ENCODE data around the gene TMEM179B. TPM values are rescaled to one million over a fixed set of nuclear protein-coding genes. Genes with fewer than 3 reads are reported as not detected.

TMEM179B gene
- total and polyA plus RNA-seq, 2 donors (not counting 1 experiment from before 2014, with no cell fraction given) = 41.9 to 69.5 TPM

DNA sequence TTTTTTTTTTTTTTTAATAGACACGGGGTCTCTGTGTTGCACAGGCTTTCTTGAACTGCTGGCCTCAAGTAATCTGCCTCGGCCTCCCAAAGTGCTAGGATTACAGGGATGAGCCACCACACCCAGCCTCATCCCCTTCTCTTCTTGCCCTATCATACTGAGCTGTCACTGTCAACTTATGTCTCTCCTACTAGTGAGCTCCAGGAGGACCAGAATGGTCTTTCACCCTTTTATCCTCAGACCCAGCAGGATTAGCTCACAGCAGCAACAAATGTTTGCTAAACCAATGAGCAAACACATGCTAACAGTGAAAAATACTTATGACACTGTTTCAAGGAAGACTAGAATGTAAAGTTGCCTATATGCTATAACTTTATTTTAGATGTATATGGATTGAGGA, 24.5 kb downstream of the TMEM179B start:
- no peak overlapping the region for H3K4me2 ChIP-seq (ENCODE audit: extremely low read depth, insufficient read depth, low read length)
- TF ChIP-seq EZH2 (IDR thresholded peaks at IDR 0.05; ENCODE audit: low read length, missing control alignments) = no peak
- no peaks in the 10 kb centered on the region for H3K36me3 ChIP-seq (ENCODE audit: control insufficient read depth, insufficient read depth, low read length)
- H3K27ac ChIP-seq (ENCODE audit: insufficient read depth, low read length) = no peak overlapping the region
- no peaks in the 10 kb centered on the region for H3K79me2 ChIP-seq (ENCODE audit: control insufficient read depth, insufficient read depth, low read length)
- no peak overlapping the region for H3K9ac ChIP-seq (ENCODE audit: insufficient read depth, low read length)
- DNase-seq (ENCODE audit: low read depth in 2 of 2) = no peak
- peaks cover 7% of the 10 kb centered on the region for H3K4me1 ChIP-seq (ENCODE audit: control insufficient read depth, extremely low read depth, insufficient read depth, low read length)
- no peaks in the 10 kb centered on the region for H4K20me1 ChIP-seq (ENCODE audit: control insufficient read depth, extremely low read depth, insufficient read depth, low read length)
- no peaks in the 10 kb centered on the region for H3K9me3 ChIP-seq (ENCODE audit: control insufficient read depth, insufficient read depth, low read depth, low read length)
- H2AFZ ChIP-seq (ENCODE audit: low read length) = no peak overlapping the region
- H3K27me3 ChIP-seq (ENCODE audit: control insufficient read depth, insufficient read depth, low read length) = no peaks in the 10 kb centered on the region
- H3K4me3 ChIP-seq (replicated peaks in 1 of 4; ENCODE audit: control extremely low read depth in 1 of 4, insufficient read depth in 1 of 4, low read depth in 3 of 4, low read length in 4 of 4) = no peak overlapping the region

DNA sequence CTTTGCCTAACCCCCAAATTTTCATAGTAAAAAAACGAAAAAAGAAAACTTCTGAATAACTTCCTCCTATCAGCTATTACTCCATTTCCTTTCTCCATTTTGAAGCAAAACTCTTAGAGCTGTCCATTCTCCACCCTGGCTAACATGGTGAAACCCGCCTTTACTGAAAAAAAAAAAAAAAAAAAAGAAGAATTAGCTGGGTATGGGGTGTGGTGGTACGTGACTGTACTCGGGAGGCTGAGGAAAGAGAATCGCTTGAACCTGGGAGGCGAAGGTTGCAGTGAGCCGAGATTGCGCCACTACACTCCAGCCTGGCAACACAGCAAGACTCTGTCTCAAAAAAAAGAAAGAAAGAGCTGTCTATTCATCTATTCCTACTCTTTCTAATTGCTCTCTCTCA, 29.4 kb downstream of the TMEM179B start:
- TF ChIP-seq, protein P1, sequence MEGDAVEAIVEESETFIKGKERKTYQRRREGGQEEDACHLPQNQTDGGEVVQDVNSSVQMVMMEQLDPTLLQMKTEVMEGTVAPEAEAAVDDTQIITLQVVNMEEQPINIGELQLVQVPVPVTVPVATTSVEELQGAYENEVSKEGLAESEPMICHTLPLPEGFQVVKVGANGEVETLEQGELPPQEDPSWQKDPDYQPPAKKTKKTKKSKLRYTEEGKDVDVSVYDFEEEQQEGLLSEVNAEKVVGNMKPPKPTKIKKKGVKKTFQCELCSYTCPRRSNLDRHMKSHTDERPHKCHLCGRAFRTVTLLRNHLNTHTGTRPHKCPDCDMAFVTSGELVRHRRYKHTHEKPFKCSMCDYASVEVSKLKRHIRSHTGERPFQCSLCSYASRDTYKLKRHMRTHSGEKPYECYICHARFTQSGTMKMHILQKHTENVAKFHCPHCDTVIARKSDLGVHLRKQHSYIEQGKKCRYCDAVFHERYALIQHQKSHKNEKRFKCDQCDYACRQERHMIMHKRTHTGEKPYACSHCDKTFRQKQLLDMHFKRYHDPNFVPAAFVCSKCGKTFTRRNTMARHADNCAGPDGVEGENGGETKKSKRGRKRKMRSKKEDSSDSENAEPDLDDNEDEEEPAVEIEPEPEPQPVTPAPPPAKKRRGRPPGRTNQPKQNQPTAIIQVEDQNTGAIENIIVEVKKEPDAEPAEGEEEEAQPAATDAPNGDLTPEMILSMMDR (conservative IDR thresholded peaks at IDR 0.05 in 1 of 2, IDR thresholded peaks at IDR 0.05 in 1 of 2; ENCODE audit: low read depth in 1 of 2, low read length in 2 of 2) = no peak
- TF ChIP-seq EZH2 (IDR thresholded peaks at IDR 0.05; ENCODE audit: low read length, missing control alignments) = no peak
- Histone ChIP-seq H3K4me3 (replicated peaks in 1 of 4; ENCODE audit: control extremely low read depth in 1 of 4, insufficient read depth in 1 of 4, low read depth in 3 of 4, low read length in 4 of 4) (no peak overlapping the region), H3K79me2 (ENCODE audit: control insufficient read depth, insufficient read depth, low read length) (no peaks in the 10 kb centered on the region), H3K36me3 (ENCODE audit: control insufficient read depth, insufficient read depth, low read length) (peaks cover 3% of the 10 kb centered on the region), H4K20me1 (ENCODE audit: control insufficient read depth, extremely low read depth, insufficient read depth, low read length) (no peaks in the 10 kb centered on the region), H2AFZ (ENCODE audit: low read length) (no peak overlapping the region), H3K4me1 (ENCODE audit: control insufficient read depth, extremely low read depth, insufficient read depth, low read length) (no peaks in the 10 kb centered on the region), H3K9me3 (ENCODE audit: control insufficient read depth, insufficient read depth, low read depth, low read length) (no peaks in the 10 kb centered on the region), H3K4me2 (ENCODE audit: extremely low read depth, insufficient read depth, low read length) (no peak overlapping the region), H3K27ac (ENCODE audit: insufficient read depth, low read length) (no peak overlapping the region), H3K27me3 (ENCODE audit: control insufficient read depth, insufficient read depth, low read length) (no peaks in the 10 kb centered on the region), H3K9ac (ENCODE audit: insufficient read depth, low read length) (no peak overlapping the region)
- no peak for DNase-seq (ENCODE audit: low read depth in 2 of 2)

DNA sequence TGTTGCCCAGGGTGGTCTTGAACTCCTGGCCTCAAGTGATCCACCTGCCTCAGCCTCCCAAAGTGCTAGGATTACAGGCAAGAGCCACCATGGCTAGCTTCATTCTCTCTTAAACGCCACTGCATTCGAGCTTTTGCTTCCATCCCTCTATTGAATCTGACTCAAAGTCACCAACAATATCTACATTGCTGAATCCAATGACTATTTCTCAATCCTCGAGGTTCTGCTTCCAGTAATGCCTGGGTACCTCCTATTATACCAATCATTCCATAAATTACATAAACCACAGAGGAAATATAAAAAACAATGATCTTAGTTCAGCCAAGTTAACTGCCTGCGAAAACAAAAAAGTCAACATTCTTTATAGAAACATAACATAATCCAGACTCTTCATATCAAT, 29.9 kb downstream of the TMEM179B start:
- no peaks in the 10 kb centered on the region for H3K79me2 ChIP-seq (ENCODE audit: control insufficient read depth, insufficient read depth, low read length)
- no peak for TF ChIP-seq EZH2 (IDR thresholded peaks at IDR 0.05; ENCODE audit: low read length, missing control alignments)
- TF ChIP-seq, protein P1 (conservative IDR thresholded peaks at IDR 0.05 in 1 of 2, IDR thresholded peaks at IDR 0.05 in 1 of 2; ENCODE audit: low read depth in 1 of 2, low read length in 2 of 2) = no peak
- no peak overlapping the region for H3K27ac ChIP-seq (ENCODE audit: insufficient read depth, low read length)
- no peaks in the 10 kb centered on the region for H3K9me3 ChIP-seq (ENCODE audit: control insufficient read depth, insufficient read depth, low read depth, low read length)
- no peak overlapping the region for H3K9ac ChIP-seq (ENCODE audit: insufficient read depth, low read length)
- H3K4me3 ChIP-seq (replicated peaks in 1 of 4; ENCODE audit: control extremely low read depth in 1 of 4, insufficient read depth in 1 of 4, low read depth in 3 of 4, low read length in 4 of 4) = no peak overlapping the region
- peaks cover 3% of the 10 kb centered on the region for H3K36me3 ChIP-seq (ENCODE audit: control insufficient read depth, insufficient read depth, low read length)
- no peak overlapping the region for H3K4me2 ChIP-seq (ENCODE audit: extremely low read depth, insufficient read depth, low read length)
- H4K20me1 ChIP-seq (ENCODE audit: control insufficient read depth, extremely low read depth, insufficient read depth, low read length) = no peaks in the 10 kb centered on the region
- no peaks in the 10 kb centered on the region for H3K4me1 ChIP-seq (ENCODE audit: control insufficient read depth, extremely low read depth, insufficient read depth, low read length)
- H2AFZ ChIP-seq (ENCODE audit: low read length) = no peak overlapping the region
- DNase-seq (ENCODE audit: low read depth in 2 of 2) = no peak
- H3K27me3 ChIP-seq (ENCODE audit: control insufficient read depth, insufficient read depth, low read length) = no peaks in the 10 kb centered on the region

Measured in fibroblast of lung (primary cell).